Measurements from ENCODE around the gene ABCA3. TPM values are rescaled to one million over a fixed set of nuclear protein-coding genes. Genes with fewer than 3 reads are reported as not detected.

ABCA3 gene
- total and polyA plus RNA-seq, 2 experiments from 2014 or later = 3.0 to 4.1 TPM

DNA sequence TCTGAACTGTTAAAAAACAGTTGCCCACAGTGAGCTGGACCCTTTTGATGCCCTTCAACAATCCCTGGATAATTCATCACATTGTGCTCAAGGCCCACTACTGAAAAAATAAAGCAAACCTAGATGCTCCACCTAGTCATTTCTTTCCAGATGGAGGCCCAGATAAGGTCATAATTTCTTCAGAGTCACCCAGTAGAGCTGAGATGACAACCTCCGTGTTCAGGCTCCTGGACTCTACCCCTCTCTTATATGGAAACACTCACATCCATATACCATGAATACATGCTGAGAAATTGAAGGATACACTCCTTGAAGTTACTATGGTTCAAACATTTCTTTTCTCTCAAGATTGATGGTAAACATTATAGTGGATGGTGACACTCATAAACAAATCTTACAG lies 2.7 kb upstream of the ABCA3 start (continued):
- no peak for TF ChIP-seq ZNF462 (CRISPR knock-in tag; IDR thresholded peaks at IDR 0.05)
- no peak for TF ChIP-seq ETS1 (IDR thresholded peaks at IDR 0.05)
- TF ChIP-seq ZNF331 (CRISPR knock-in tag; IDR thresholded peaks at IDR 0.05; ENCODE audit: low read depth) = no peak
- TF ChIP-seq NANOG (IDR thresholded peaks at IDR 0.05; ENCODE audit: borderline replicate concordance) = no peak
- no peak for TF ChIP-seq CREB1 (CRISPR knock-in tag; IDR thresholded peaks at IDR 0.05; ENCODE audit: low read depth)

DNA sequence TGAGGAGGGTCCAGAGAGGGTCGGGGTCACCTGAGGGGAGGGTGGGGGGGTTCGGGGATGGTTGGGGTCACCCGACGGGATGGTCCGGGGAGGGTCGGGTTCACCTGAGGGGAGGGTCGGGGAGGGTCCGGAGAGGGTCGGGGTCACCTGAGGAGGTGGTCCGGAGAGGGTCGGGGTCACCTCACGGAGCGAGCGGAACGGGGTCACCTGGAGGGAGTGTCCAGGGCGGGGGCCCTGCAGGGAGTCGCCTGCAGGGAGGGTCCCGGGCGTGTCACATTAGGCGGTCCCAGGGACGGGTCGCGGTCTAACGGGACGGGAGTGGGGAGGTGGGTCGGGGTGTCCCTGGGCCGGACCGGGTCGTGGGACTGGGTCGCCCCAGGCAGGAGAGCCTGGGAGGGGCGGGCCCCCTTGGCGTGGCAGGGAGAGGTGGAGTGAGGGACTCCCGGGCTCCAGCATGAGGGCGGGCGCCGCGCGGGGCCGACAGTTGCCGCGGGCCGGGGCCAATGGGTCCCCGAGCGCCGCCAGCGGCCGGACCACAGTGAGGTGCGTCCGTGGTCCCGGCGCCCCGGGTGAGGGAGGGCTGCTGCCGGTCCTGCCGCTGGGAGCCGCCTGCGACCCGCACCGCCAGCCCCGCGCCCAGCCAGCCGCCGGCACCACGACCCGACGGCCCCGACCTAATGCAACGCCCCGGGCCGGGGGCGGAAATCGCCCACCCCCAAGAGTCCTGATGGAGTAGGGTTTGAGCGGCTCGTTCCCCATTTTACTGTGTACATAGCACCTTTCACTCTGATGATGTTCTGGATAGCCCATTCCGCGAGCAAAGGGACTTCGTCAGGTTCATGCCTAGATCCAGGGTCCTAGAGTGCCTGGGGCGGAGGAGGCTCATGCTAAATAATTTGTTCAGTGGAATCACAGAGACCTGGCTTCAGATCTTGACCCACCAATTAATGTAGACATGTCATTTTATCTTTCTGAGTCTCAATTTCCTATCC lies 1.2 kb upstream of the ABCA3 start:
- H3K27me3 Mint-ChIP-seq (ENCODE audit: insufficient read depth, low read depth, poor library complexity) = peaks cover 41% of the 10 kb centered on the region
- H3K9me3 Mint-ChIP-seq = peaks cover 20% of the 10 kb centered on the region
- Histone ChIP-seq H3K27me3 (ENCODE audit: insufficient read depth) (peaks cover 60% of the 10 kb centered on the region), H3F3A (replicated peaks; ENCODE audit: low read depth) (0 out of 2 replicates have a peak, but pooled peaks cover 3% of the 10 kb centered on the region), H2AFZ (peak overlapping the region; percentile 99), H3K36me3 (ENCODE audit: insufficient read depth) (no peaks in the 10 kb centered on the region), H3K79me2 (replicated peaks; ENCODE audit: insufficient read depth) (no peaks in the 10 kb centered on the region), H3K4me1 (ENCODE audit: insufficient read depth) (no peaks in the 10 kb centered on the region), H3K4me2 (peak overlapping the region; percentile 79), H3K4me3 (peak overlapping the region; percentile 47), H4K20me1 (replicated peaks; ENCODE audit: insufficient read depth) (no peaks in the 10 kb centered on the region; the same call in 1 of the 2 replicates), H3K9me2 (ENCODE audit: insufficient read depth) (no peaks in the 10 kb centered on the region), H3K27ac (ENCODE audit: low read depth) (no peak overlapping the region)
- TF ChIP-seq EZH2 (IDR thresholded peaks at IDR 0.05; ENCODE audit: low read depth, unreplicated experiment) (no peak), ZNF331 (CRISPR knock-in tag; IDR thresholded peaks at IDR 0.05; ENCODE audit: low read depth) (no peak), ZNF114 (CRISPR knock-in tag; IDR thresholded peaks at IDR 0.05) (no peak), EZH2phosphoT487 (IDR thresholded peaks at IDR 0.05; ENCODE audit: unreplicated experiment) (no peak), POLR2AphosphoS5 (IDR thresholded peaks at IDR 0.05; ENCODE audit: low read depth) (no peak)
- TF ChIP-seq, protein P1, sequence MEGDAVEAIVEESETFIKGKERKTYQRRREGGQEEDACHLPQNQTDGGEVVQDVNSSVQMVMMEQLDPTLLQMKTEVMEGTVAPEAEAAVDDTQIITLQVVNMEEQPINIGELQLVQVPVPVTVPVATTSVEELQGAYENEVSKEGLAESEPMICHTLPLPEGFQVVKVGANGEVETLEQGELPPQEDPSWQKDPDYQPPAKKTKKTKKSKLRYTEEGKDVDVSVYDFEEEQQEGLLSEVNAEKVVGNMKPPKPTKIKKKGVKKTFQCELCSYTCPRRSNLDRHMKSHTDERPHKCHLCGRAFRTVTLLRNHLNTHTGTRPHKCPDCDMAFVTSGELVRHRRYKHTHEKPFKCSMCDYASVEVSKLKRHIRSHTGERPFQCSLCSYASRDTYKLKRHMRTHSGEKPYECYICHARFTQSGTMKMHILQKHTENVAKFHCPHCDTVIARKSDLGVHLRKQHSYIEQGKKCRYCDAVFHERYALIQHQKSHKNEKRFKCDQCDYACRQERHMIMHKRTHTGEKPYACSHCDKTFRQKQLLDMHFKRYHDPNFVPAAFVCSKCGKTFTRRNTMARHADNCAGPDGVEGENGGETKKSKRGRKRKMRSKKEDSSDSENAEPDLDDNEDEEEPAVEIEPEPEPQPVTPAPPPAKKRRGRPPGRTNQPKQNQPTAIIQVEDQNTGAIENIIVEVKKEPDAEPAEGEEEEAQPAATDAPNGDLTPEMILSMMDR (conservative IDR thresholded peaks at IDR 0.05; ENCODE audit: low read depth in 2 of 2) = peak in 1 of 2 experiments; percentile 30; a peak in 2 of 4 replicates
- peak; percentile 53 for ATAC-seq
- peak overlapping the region; percentile 51 for H3K4me3 Mint-ChIP-seq
- peaks cover 5% of the 10 kb centered on the region for H3K4me1 Mint-ChIP-seq
- peak; percentile 73 for DNase-seq (ENCODE audit: low spot score)
- peaks cover 7% of the 10 kb centered on the region for H3K36me3 Mint-ChIP-seq (ENCODE audit: low read depth)
- no peak overlapping the region for H3K27ac Mint-ChIP-seq
